HepG2 (cell line): Measurements from ENCODE around the gene SEC14L1. TPM values are rescaled to one million over a fixed set of nuclear protein-coding genes. Genes with fewer than 3 reads are reported as not detected.

Source experiments
- FLYWCH1 ChIP-seq: sonication (generic); formaldehyde crosslinking; IDR thresholded peaks from 2 replicates; pipeline ENCODE4 v1.8.1; 2023; ENCODE audit warnings: mild to moderate bottlenecking, missing genetic modification reagents
- JUN ChIP-seq: sonication (generic); formaldehyde crosslinking; IDR thresholded peaks from 2 replicates; pipeline ENCODE4 v1.4.0; 2020; ENCODE audit warnings: mild to moderate bottlenecking, missing genetic modification reagents
- KDM5B ChIP-seq: sonication (generic); formaldehyde crosslinking; IDR thresholded peaks from 2 replicates; pipeline ENCODE4 v1.4.0; 2020; ENCODE audit warnings: missing genetic modification reagents, mild to moderate bottlenecking, borderline replicate concordance
- PHB2 ChIP-seq: fragments of 450-650 bp; IDR thresholded peaks from 2 replicates; pipeline ENCODE4 v1.6.1; 2018; ENCODE audit not compliant: partially characterized antibody
- ZNF33A ChIP-seq: sonication (generic); formaldehyde crosslinking; IDR thresholded peaks from 2 replicates; pipeline ENCODE4 v1.5.1; 2020; ENCODE audit warnings: missing genetic modification reagents, mild to moderate bottlenecking, moderate library complexity, borderline replicate concordance
- ZNF496 ChIP-seq: sonication (generic); formaldehyde crosslinking; IDR thresholded peaks from 2 replicates; pipeline ENCODE4 v1.8.1; 2023; ENCODE audit warnings: mild to moderate bottlenecking, moderate library complexity, missing genetic modification reagents; ENCODE audit not compliant: insufficient replicate concordance
- ZNF557 ChIP-seq: sonication (generic); formaldehyde crosslinking; IDR thresholded peaks from 2 replicates; pipeline ENCODE4 v1.4.0; 2020; ENCODE audit warnings: missing genetic modification reagents
- polyA plus RNA-seq, 8 experiments: library from polyadenylated mRNA; depleted of rRNA in 3 of 8; stranded (reverse) in 7 of 8; unstranded in 1 of 8; fragments of >200 nt; fragmentation: Illumina TruSeq in 4 of 8; extraction: Trizol in 4 of 8; gene quantifications; 2 replicates each; pipeline versions ENCODE4 v1.2.1 to v1.2.3, GENCODE V29; 2011 to 2016; ENCODE audit warnings: low read depth in 4 of 8, missing spikeins in 1 of 8, mixed read lengths in 1 of 8; ENCODE audit not compliant: insufficient read depth in 1 of 8
- total RNA-seq, 5 experiments: library from RNA; depleted of rRNA; stranded (reverse); fragments of >200 nt; fragmentation: Illumina TruSeq; extraction: Trizol; gene quantifications; 2 replicates each; pipeline ENCODE4 v1.2.3, GENCODE V29; 2016; ENCODE audit warnings: low read depth in 1 of 5
- TF ChIP-seq, protein P1 (sequence below): sonication (generic); formaldehyde crosslinking; IDR thresholded peaks from 2 replicates; pipeline ENCODE4 v1.4.0; 2020; ENCODE audit warnings: missing genetic modification reagents, borderline replicate concordance
- TF ChIP-seq, protein P2 (sequence below): sonication (generic); formaldehyde crosslinking; IDR thresholded peaks from 2 replicates; pipeline ENCODE4 v1.4.0; 2020; ENCODE audit warnings: mild to moderate bottlenecking, missing genetic modification reagents
- TF ChIP-seq, protein P3 (sequence below): sonication (generic); formaldehyde crosslinking; IDR thresholded peaks from 2 replicates; pipeline ENCODE4 v1.4.0; 2020; ENCODE audit warnings: missing genetic modification reagents
- TF ChIP-seq, protein P4 (sequence below): sonication (generic); formaldehyde crosslinking; IDR thresholded peaks from 2 replicates; pipeline ENCODE4 v1.4.0; 2020; ENCODE audit warnings: missing genetic modification reagents, borderline replicate concordance
- TF ChIP-seq, protein P5 (sequence below), 2 experiments: sonication (generic) in 1 of 2; formaldehyde crosslinking in 1 of 2; IDR thresholded peaks; 2 replicates each; pipeline versions ENCODE4 v1.4.0 to v1.6.1; 2016 to 2020; ENCODE audit warnings: borderline replicate concordance in 1 of 2, low read depth in 1 of 2, mild to moderate bottlenecking in 1 of 2, missing genetic modification reagents in 1 of 2

Gene SEC14L1
- total and polyA plus RNA-seq, 2 of the 13 experiments (the other 11 are each of a cell fraction or from before 2014, with no cell fraction given) = 26.3 to 43.9 TPM

DNA sequence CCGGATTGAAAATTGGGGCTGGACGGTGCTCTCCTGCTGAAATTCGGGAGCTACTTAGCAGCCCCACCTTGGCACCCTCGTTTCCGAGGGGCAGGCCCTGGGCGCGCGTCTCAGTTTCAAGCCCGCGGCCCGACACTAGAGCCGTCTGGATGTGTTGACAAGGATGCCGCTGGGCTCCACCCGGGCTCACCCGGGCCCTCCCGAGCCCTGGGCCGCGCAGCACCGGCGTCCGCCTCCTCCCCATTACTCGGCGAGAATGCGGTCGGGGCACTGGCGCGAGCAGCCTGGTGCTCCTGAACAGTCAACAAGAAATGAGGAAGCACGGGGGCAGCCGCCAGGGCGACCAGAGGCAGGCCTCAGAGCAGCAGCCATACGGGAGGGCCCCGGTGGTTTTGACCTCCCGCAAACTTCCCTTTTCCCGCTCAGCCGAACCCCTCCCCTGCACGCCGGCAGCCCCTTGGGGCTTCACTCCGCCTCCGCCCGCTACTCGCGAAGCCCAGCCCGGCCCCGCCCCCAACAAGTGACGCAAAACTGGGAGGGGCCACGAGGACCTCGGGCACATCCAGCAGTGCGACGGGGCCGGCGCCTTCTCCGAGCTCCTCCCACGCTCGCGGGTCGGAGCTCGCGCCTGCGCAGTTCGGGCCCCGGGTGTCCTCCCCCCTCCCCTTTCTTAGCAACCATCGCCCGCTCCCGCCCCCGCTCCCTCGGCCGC, 447 bp upstream of the SEC14L1 start (continued):
- TF ChIP-seq, protein P1, sequence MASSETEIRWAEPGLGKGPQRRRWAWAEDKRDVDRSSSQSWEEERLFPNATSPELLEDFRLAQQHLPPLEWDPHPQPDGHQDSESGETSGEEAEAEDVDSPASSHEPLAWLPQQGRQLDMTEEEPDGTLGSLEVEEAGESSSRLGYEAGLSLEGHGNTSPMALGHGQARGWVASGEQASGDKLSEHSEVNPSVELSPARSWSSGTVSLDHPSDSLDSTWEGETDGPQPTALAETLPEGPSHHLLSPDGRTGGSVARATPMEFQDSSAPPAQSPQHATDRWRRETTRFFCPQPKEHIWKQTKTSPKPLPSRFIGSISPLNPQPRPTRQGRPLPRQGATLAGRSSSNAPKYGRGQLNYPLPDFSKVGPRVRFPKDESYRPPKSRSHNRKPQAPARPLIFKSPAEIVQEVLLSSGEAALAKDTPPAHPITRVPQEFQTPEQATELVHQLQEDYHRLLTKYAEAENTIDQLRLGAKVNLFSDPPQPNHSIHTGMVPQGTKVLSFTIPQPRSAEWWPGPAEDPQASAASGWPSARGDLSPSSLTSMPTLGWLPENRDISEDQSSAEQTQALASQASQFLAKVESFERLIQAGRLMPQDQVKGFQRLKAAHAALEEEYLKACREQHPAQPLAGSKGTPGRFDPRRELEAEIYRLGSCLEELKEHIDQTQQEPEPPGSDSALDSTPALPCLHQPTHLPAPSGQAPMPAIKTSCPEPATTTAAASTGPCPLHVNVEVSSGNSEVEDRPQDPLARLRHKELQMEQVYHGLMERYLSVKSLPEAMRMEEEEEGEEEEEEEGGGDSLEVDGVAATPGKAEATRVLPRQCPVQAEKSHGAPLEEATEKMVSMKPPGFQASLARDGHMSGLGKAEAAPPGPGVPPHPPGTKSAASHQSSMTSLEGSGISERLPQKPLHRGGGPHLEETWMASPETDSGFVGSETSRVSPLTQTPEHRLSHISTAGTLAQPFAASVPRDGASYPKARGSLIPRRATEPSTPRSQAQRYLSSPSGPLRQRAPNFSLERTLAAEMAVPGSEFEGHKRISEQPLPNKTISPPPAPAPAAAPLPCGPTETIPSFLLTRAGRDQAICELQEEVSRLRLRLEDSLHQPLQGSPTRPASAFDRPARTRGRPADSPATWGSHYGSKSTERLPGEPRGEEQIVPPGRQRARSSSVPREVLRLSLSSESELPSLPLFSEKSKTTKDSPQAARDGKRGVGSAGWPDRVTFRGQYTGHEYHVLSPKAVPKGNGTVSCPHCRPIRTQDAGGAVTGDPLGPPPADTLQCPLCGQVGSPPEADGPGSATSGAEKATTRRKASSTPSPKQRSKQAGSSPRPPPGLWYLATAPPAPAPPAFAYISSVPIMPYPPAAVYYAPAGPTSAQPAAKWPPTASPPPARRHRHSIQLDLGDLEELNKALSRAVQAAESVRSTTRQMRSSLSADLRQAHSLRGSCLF = no peak
- no peak for TF ChIP-seq JUN (CRISPR knock-in tag)
- TF ChIP-seq ZNF496 (CRISPR knock-in tag) = no peak
- TF ChIP-seq KDM5B (CRISPR knock-in tag) = peak; percentile 93
- TF ChIP-seq FLYWCH1 (CRISPR knock-in tag) = no peak
- TF ChIP-seq, protein P2, sequence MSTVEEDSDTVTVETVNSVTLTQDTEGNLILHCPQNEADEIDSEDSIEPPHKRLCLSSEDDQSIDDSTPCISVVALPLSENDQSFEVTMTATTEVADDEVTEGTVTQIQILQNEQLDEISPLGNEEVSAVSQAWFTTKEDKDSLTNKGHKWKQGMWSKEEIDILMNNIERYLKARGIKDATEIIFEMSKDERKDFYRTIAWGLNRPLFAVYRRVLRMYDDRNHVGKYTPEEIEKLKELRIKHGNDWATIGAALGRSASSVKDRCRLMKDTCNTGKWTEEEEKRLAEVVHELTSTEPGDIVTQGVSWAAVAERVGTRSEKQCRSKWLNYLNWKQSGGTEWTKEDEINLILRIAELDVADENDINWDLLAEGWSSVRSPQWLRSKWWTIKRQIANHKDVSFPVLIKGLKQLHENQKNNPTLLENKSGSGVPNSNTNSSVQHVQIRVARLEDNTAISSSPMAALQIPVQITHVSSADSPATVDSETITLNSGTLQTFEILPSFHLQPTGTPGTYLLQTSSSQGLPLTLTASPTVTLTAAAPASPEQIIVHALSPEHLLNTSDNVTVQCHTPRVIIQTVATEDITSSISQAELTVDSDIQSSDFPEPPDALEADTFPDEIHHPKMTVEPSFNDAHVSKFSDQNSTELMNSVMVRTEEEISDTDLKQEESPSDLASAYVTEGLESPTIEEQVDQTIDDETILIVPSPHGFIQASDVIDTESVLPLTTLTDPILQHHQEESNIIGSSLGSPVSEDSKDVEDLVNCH (CRISPR knock-in tag) = no peak
- 0 out of 2 replicates have a peak, but pooled peaks have one; percentile 49 for TF ChIP-seq ZNF557 (CRISPR knock-in tag)
- TF ChIP-seq ZNF33A (CRISPR knock-in tag) = no peak; the same call in 1 of the 2 replicates
- no peak for TF ChIP-seq PHB2
- TF ChIP-seq, protein P3, sequence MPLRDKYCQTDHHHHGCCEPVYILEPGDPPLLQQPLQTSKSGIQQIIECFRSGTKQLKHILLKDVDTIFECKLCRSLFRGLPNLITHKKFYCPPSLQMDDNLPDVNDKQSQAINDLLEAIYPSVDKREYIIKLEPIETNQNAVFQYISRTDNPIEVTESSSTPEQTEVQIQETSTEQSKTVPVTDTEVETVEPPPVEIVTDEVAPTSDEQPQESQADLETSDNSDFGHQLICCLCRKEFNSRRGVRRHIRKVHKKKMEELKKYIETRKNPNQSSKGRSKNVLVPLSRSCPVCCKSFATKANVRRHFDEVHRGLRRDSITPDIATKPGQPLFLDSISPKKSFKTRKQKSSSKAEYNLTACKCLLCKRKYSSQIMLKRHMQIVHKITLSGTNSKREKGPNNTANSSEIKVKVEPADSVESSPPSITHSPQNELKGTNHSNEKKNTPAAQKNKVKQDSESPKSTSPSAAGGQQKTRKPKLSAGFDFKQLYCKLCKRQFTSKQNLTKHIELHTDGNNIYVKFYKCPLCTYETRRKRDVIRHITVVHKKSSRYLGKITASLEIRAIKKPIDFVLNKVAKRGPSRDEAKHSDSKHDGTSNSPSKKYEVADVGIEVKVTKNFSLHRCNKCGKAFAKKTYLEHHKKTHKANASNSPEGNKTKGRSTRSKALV (CRISPR knock-in tag) = peak; percentile 66; the same call in 1 of the 2 replicates
- TF ChIP-seq, protein P4, sequence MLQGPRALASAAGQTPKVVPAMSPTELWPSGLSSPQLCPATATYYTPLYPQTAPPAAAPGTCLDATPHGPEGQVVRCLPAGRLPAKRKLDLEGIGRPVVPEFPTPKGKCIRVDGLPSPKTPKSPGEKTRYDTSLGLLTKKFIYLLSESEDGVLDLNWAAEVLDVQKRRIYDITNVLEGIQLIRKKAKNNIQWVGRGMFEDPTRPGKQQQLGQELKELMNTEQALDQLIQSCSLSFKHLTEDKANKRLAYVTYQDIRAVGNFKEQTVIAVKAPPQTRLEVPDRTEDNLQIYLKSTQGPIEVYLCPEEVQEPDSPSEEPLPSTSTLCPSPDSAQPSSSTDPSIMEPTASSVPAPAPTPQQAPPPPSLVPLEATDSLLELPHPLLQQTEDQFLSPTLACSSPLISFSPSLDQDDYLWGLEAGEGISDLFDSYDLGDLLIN (CRISPR knock-in tag) = peak; percentile 69; the same call in 1 of the 2 replicates
- TF ChIP-seq, protein P5, sequence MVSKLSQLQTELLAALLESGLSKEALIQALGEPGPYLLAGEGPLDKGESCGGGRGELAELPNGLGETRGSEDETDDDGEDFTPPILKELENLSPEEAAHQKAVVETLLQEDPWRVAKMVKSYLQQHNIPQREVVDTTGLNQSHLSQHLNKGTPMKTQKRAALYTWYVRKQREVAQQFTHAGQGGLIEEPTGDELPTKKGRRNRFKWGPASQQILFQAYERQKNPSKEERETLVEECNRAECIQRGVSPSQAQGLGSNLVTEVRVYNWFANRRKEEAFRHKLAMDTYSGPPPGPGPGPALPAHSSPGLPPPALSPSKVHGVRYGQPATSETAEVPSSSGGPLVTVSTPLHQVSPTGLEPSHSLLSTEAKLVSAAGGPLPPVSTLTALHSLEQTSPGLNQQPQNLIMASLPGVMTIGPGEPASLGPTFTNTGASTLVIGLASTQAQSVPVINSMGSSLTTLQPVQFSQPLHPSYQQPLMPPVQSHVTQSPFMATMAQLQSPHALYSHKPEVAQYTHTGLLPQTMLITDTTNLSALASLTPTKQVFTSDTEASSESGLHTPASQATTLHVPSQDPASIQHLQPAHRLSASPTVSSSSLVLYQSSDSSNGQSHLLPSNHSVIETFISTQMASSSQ (IDR thresholded peaks at IDR 0.05; ENCODE audit: low read depth) = no peak
- TF ChIP-seq, protein P5 (CRISPR knock-in tag; IDR thresholded peaks at IDR 0.05; ENCODE audit: borderline replicate concordance) = no peak; the same call in 1 of the 2 replicates
